HG02884 (cell line): Measurements from ENCODE around the gene DDR2.

Source experiments
- ATAC-seq: cut with Tn5 transposase; IDR thresholded peaks from one replicate; pipeline ENCODE4 v1.9.1; 2021; ENCODE audit warnings: mild to moderate bottlenecking, moderate library complexity; ENCODE audit not compliant: unreplicated experiment

The DDR2 gene

DNA sequence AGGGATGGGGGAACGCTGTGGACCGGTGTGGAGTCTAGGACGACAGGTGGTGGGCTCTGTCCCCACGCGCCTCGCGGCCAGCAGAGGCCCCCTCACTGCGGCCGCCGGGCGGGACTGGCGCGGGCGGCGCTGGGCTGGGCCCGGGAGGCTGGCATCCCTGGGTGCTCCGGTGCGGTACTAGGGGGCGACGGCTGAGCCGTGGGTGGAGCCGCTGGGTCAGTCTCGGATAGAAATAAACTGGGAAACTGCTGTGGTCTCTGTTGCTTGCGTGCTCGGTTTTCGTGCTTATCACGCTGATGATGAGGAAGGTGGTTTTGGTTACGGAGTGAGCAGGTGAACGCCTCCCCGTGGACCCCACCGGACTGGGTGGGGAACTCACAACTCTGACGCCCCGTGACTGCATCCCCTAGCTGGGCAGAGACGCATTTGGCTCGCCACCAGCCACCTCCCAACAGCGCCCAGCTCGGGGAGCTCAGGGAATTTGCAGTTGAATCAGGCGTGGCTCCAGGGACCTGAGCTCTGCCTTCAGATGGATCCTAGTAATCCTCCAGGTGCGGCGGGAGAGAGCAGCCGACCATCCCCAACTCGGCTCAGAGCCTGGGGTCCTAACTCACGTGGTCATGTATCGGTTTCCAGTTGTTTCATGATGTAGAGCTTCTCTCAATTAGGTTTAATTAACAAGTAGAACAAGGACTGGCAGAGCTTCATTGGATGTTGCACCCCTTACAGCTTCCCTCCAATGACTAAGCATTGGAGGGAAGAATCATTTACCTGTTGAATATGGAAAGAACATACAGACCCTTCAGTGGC lies 190.3 kb downstream of the DDR2 start:
- no peak for ATAC-seq

DNA sequence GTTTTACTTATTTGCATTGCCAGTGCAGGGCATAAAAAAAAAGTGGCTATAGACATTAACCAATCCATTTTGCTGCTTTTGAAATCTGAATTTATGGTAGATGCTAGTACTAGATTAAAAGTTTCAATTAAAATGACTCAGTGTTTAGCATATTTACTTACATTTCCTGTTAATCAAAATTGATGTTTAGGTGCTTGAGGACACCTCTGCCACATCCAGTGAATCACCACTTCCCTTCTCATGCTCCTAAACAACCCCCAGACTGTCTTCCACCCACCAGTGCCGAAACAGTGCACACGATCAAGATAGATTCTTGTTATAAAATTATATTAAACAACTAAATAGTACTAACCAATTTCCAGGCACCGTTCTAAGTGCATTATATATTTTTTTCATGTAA lies 191.0 kb downstream of the DDR2 start:
- no peak for ATAC-seq

DNA sequence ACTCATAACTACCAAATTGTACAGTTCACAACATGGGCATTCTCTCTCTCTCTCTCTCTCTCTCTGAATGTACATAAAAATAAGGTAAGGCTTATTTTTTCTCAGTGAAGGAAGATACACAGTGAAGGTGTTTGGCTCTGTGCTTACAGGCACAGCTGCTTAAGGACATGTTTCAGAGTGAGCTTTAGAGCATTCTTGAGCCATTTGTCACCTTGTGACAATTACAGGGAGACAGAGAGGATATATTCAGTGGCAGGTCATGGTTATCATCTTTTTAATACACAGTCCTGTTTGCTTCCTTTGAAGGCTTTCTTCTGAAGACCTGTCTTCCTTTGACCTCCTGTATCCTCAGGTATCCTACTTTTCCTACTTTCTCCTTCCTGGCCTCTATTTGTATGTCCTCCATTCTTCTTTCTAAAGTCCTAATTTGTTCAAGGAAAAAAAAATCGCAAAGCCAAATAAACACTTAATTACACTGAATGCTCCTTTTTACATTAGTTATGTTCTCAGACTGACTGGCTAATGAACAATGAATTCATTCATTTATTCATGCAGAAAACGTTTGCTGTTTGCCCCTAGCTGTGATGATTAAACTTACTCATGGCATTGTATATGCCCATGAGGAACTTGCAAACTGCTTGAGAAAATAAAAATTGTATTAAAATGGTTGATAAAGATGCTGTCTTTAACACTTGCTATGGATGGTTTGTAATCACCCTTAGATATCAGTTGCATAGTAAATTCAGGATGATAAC lies 191.7 kb downstream of the DDR2 start:
- no peak for ATAC-seq

DNA sequence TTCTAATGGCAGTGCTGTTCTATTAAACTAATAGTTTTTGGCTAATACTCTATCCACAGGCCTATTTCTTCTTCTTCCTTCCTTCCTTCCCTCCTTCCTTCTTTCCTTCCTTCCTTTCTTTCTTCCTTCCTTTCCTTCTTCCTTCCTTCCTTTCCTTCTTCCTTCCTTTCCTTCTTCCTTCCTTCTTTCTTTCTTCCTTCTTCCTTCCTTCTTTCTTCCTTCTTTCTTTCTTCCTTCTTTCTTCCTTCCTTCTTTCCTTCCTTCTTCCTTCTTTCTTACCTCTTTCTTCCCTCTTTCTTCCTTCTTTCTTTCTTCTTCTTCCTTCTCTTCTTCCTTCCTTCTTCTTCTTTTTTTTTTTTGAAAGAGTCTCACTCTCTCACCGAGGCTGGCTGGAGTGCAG lies 197.0 kb downstream of the DDR2 start:
- no peak for ATAC-seq

DNA sequence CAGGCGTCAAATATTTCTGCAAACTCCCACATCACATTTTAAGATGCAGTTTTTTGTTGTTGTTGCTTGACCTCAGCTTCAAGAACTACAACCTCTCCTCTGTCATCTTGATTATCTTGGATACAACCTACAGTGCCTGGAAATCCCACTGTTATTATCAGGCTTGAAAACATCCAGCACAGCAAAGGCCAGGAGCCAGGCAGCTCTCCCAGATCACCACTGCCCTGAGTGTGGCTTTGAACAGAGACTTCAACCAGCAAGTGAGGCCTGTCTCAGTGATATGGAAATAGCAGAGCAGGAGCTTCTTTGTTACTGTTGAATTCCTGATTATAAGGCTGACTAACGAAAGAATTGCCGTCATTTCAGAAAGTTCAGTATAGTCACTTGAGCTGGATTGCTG lies 200.2 kb downstream of the DDR2 start:
- no peak for ATAC-seq

DNA sequence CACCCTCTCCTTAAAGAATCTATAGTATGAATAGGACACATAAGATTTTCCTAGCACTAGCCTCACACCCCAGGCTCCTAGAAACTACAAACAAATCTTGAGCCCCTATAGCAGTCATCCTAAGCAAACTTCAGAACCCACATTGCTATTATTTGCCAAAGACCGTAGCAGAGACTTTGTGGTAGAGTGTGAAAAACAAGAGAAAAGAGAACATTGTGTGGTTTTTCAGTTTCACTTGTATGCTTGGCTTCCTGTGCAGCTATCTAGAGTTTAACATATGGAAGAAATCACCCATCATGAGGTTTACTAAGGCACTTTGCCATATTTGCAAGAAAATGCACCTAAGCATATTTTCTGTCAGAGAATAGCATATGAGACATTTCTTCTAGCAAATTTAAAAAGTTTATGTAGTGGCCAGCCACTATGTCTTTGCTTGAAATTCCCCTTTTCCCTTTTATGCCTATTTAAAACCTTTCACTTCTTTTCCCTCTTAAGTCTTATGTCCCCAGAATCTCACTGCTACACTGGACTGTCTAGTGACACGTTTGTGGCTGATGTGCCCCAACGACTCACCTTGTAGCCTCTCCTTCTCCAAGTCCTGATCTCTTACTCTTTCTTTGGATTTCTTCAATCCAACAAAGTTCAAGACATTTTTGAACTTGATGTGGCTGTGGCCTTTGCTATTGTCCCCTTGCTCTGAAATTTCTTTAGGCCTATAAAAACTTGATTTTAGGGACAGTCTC lies 203.1 kb downstream of the DDR2 start:
- ATAC-seq, result peak; percentile 89
